HG03469 (cell line): Measurements from ENCODE around the gene METTL1.
"Not testable (repeated sequence)": the region's sequence is repeated elsewhere in the genome, so short reads cannot be mapped to it uniquely, and the experiment has no call there.

ENCODE experiments used
- ATAC-seq: cut with Tn5 transposase; IDR thresholded peaks from one replicate; pipeline ENCODE4 v1.9.1; 2021; ENCODE audit warnings: mild to moderate bottlenecking, moderate library complexity, moderate number of reproducible peaks; ENCODE audit not compliant: unreplicated experiment

Gene METTL1

DNA sequence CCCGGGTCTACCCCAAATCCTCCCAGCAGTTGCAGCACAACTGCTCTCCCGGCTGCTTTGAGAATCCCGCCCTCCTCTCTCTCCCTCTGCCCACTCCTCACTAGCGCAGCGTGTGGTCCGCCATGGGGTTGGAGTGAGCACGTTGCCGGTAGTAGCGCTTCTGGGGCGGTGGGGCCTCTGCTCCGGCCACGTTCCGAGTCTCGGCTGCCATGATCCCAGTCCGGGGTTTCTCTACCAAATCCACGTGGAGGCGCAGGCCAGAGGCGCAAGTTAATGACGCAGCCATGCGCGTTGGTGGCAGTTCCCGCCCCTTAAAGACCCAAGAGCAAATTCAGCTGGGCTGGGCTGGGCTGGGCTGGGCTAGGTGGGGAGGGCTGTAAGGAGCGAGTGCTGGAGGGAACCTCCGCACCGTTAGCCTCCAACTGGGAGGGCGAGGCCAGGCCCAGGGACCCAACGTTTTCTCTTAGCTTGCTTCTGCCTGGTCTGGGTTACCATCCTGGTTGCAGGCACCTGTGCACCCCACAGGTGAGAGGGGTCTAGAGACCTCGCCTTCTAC, at the start of gene METTL1:
Gene METTL1 (minus strand): TSS at position 233 of the 556 bp plus-strand sequence. CDS start 22 bp downstream, at position 211.
- peak; percentile 52 for ATAC-seq

DNA sequence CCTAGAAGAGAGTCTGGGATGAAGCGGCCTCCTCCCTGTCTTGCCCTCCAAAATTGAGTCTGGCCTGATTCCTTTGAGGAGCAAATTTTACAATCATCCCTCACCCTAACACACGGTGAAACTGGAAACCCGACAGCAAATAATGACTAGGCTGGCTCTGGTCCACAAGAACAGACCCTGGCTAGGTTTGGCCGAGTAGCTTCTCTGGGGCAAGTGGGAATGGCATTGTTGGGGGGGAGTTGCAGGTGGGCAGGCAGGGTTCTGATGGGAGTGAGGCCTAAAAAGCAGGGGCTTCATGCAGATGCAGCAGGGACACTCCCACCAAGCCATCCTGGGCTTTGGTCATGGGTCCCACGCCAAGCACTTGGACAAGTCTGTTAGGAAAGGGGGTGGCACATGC, 49.1 kb upstream of the METTL1 start:
- not testable (repeated sequence) for ATAC-seq

DNA sequence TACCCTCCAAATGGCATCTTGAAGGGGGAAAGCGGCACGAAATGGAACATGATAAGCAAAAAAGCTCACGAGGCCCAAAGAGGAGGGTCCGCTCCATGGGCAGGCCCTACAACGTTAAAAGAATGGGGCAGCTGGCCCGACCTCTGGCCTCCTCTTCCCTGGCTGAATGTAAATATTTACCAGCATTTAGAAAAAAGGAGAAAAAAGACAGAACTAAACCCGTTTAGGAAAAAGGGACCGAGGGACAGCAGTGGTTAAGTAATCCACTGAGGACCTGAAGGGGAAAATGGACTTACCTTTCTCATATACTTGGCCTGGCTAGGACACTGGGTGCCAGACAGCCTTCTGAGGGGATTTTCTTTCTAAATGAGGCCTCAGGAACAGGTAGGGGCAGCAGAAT, 48.2 kb upstream of the METTL1 start:
- not testable (repeated sequence) for ATAC-seq

DNA sequence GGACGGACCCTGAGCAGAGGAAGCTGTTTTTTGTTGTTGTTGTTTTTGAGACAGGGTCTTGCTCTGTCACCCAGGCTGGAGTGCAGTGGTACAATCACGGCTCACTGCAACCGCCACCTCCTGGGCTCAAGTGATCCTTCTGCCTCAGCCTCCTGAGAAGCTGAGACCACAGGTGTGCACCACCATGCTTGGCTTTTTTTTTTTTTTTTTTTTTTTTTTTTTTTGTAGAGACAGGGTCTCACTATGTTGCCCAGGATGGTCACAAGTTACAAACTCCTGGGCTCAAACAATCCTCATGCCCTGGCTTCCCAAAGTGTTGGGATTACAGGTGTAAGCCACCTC, 46.1 kb upstream of the METTL1 start:
- not testable (repeated sequence) for ATAC-seq

DNA sequence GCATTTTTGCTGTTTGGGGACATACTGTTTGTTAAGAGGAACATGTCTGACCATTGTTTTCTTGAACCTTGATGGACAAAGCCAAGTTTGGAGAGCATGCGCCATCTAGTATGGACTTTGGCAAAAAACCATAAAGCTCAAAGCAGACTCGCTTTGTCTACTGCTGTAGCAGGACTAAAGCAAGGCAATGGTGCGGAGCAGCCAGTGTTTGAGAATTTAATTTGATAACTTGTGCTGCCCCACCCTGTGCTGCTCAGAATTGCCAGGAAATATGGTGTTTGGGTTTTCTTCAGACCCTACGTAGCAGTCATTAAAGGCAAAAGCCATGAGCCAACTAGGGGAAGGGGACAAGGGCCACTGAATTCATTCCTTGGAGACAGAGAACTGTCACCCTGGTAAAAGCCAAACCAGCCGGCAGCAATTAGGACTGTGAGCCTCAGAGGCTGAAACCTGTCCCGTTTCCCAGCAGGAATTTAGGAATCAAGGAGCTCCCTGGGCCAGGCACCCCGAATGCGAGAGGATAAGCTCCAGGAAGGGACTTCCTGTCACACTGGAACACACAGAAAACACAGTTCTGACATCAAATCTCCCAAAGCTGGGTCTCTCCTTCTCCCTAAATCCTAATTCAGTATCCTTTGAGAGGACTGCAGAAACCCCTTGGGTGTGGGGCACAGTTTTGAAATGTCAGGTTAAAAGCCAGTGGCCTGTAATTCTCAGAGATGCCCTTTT, 45.5 kb upstream of the METTL1 start:
- no peak for ATAC-seq

DNA sequence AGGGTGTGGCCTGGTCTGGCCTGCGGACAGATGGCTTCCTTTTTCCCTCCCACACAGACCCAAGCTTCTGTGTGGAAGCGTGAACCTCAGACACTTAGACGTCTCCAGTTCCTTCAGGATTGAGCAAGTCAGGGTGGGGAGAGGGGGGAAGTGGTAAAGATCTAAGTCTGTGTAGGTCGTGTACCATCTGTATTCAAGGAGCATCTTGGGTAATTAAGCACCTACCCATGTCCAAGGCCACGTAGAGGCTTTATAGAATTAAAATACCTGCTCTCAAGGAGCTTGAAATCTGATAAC, 44.9 kb upstream of the METTL1 start:
- no peak for ATAC-seq

DNA sequence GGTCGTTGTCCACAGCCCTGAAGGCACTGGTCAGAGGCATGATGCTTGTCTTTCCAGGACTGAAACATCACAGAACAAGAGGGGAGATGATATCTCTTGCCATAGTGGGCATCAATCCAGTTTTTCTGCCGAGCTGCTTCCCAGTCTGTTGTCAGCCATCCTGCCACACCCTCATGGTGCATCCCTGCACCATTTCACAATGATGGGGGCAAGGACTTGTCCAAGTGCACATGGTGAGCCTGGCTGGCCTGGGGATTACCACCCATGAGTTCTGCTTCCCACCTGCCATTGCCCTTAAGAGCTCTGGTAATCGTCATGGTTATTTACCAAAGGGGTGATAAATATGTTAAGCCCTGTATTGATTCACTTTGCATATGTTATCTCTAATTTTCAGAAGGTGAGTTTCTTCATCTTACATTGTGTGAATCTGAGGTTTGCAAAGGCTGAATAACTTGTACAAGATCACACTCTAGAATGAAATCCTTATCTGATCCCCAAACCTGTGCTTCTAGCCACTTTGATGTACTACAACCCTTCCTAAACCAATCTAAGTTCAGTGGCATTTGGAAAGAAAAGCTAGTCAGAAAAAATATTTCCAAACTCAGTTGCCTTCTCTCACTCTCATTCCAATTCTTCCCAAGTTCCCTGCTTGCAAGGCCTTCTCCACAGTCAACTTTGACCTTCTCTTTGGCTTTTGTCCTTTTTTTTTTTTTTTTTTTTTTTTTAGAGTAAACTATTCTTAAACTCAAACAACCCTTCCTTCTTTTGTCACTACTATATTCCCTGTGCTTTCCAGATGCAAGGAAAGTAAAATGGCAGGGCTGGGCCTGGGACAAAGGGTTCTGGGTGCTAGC, 44.3 kb upstream of the METTL1 start:
- no peak for ATAC-seq

DNA sequence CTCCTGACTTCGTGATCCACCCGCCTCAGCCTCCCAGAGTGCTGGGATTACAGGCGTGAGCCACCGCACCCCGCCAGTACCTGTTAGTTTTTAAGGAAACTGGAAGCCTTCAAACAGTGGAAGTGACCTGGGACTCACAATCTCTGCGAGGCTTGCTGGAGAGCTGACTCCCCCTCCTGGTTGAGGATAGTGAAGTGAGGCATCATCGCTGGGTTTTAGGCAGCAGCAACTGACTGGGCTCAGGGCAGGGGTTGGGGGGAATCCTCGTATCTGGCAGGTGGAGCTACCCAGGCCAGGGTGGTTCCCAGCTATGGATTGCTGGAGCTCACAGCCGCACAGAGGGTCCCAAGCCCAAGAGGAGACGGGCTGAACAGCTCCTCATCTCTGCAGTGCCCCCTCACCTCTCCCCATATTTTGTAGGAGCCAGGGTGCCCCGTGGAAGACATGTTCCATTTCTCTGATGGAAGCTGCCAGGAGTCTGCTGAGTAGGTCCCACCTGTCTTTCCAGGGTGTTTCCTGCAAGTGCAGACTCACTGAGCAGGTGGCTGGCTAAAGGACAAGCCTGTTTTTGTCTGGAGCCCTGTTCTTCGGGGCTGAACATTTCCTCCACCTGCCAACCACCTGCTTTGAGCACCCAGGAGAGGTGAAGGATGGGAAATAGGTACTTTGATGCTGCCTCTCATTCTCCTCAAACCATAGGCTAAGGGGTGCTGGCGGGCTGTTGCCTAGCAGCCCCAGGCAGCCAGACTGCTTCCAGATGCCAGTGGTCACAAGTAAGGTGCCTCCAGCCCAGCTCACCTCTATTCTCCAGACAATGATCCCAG, 43.5 kb upstream of the METTL1 start:
- ATAC-seq, result no peak

DNA sequence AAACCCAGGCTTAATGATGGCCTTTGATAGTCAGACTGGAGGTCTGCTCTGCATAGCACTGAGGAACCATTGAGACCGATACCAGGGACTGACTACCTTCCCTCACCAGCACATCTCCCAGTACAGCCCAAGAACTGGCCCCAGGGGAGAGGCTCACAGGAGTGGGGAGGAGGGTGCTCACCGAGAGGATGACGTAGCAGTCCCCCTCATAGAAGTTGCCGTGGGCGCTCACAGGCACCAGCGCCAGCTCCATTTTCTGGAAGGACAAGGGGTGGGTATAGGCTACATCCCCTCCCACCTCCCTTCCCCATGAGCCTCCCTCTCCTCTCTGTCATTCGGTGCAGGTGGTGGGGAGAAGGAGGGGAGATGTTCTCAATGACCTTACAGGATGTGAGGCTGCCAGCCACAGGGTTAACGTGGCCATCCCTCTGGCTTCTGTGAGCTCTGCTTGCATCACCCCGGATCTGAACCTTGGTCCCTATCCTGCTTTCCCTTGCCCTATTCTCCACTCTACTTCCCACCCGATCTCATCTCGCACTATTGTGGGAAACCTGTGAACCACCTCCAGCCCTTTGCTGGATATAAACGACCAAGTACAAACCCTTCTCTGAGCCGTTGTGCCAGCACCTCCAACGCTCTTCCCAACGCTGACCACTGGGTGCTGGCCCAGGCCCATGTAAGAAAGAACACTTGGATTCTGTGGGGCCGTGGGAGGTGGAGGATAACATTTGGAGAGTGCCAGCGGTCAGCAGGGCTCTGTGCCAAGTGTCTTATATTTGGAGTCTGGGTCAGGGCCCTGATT, 42.3 kb upstream of the METTL1 start:
- no peak for ATAC-seq

DNA sequence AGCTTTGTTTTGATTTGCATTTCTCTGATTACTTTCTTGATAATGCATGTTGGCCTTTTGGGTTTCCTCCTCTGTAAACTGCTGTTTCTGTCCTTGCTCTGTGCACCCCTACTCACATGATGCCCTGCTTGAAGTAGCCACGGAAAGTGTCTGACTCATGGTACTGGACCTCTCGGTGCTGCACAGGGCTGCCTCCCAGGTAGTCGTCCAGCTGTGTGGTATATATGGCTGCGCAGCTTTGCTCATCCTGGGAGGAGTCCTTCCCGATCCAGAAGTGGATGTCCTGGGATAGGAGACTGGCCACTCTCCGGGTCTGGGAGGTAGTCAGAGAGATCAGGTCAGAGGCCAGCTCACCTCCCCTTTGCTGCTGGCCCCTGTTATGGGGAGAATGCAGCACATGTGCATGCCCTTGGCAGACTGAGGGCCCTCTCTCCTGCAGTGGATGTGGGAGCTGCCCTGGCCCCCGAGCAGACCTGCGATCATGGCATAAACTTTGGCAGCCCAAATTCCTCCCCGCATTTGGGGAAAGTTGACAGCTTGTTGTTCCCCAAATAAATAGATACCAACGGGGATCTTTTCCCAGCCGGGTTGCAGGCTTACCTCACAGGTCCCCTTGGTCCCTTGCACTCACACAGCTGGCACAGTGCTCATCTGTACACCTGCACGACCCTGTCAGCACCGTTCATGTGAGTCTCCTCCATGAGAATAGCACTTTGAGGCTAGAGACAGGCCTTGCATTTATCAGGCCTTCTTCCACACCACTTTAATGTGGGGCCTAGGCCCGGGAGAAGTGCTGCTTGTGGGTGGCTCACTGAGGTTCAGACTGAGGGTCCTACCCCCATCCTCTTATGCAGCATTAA, 41.4 kb upstream of the METTL1 start:
- ATAC-seq, result no peak

DNA sequence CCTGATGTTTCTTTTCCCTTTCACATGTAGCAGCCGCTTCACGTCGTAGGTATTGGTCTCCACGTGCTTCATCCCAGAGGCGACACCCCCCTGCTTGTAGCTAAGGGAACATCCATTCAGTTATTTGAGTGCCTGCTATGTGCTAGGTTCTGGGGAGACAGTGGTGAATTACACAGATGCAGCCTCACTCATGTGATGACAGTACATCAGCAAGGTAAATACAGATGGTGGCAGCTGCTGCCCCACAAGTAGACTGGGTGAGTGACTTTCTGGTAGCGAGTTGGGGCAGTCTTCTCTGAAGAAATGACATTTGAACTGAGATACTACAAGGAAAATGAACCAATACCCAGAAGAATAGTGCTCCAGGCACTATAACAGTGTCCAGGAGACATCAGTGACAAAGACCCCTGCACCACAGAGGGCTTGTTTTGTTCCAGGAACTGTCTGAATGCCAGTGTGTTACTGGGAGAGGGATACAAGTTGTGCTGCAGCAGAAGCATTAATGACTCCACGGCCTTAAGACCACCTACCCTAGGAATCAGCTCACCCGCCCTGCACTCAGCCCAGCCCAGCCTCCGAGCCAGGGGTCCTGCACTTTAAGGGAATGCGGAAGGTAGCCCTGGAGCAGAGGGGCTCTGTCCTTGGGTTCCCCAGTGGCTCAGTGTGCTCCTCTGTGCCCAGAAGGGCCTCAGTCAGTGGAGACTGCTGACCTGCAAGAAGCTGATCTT, 39.3 kb upstream of the METTL1 start:
- no peak for ATAC-seq

DNA sequence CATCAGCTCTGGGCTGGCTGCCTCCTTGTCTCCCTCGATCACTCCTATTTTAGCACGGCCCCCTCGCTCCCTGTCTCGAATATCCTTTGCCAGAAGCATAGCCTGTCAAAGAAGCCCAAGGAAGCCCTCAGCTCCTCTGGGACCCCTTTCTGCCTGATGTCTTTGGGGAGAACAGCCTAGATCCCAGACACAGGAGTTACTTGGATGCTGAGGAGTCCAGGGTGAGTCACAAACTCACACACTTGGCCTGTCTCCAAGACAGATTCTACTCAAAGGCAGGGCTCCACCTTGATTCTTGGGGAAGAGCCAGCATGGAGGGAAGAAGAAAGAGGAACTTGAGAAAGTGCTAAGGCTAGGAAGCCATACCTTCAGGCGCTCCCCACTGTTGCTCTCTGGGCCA, 38.5 kb upstream of the METTL1 start:
- ATAC-seq, result no peak

DNA sequence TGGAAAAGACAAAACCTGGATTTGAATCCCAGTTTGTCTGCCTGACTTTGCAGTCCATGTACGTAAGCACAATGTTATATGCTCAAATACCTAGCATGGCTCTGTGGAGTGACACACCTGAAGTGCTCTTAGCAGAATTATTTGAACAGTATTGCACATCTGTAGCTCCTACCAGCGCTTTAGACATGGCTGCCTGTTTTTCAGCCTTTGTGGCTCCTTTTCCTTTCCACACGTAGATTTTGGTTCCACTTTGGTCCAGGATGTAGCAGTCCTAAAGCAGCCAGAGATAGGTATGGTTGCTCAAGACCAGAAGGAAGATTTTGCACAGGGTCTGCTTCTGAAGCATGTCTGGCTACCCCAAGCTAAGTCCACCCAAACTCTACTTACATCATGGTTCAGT, 37.5 kb upstream of the METTL1 start:
- ATAC-seq, result no peak

DNA sequence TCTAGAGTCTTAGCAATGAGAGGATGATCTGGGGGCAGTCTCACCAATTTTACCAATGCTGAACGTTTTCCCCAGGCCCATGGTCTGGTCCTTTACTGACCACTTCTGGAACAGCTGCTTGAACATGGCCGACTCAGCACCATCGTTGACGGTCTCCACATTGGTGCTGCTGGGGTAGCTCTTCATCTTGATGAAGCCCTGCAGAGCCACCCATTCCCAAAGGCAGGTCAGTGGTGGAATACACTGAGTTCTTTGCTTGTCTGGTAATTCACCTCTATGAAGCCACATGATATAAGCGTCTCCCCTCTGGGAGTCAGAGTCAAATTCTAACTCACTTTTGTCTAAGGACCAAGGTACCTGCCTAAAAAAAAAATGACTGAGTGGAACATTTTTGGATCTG, 36.4 kb upstream of the METTL1 start:
- no peak for ATAC-seq

DNA sequence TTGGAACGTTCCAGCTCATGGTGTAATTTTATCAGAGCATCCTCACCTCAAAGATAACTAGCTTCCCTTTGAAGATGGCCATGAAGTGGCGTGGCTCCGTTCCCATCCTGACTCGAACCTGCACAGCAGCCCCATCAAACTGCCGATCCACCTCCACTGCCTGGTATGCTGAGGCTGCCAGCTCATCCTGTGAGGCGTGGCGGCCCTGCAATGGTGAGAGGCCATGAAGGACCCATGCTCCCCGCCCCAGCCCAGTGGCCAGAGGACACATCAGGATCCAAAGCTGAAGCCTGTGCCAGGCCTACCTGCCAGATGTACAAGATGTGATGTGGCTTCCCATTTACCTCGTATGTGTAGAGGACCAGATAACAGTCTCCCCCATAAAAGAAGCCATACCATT, 35.4 kb upstream of the METTL1 start:
- no peak for ATAC-seq

DNA sequence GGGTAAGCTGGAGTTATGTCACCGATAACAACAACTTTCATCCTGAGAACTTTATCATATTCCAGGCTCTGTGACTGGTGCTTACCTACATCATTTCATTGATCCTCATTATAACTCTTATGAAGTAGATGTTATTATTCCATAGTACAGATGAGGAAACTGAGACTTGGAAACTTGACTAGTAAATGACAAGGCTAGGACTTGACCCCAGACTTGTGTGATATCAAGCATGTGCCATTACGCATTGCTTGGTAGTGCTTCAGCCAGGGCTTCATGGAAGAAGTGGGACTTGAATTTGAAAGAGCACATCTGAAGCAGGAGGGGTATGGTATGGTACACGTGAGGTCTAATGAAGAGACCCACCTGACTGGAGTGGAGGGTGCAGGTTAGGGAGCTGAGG, 34.8 kb upstream of the METTL1 start:
- ATAC-seq, result no peak

DNA sequence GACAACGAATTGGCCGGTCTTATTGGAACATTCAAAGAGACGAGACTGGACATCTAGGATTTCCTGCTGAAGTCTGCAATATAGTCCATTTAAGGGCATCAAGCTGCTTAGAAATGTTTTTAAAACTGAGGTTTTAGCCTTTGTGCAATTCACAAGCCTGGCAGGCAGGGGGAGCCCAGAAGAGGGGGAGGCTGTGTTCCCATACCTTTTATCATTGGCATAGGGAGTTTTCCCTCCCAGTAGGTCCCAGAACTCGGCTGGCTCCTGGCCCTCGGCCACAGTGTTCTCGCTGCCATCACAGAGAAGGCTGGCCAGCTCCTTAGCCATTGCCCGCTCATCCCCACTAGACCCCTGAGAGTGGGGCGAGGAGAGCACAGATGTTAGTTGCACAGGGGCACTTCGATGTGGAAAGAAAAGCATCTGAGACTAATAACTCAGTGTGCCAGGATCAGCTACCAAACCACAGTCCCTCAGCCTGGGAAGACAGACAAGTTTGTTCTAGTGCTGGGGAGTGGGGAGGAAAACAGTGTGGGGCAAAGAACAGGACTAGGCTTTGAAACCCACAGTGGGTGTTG, 31.5 kb upstream of the METTL1 start:
- no peak for ATAC-seq

DNA sequence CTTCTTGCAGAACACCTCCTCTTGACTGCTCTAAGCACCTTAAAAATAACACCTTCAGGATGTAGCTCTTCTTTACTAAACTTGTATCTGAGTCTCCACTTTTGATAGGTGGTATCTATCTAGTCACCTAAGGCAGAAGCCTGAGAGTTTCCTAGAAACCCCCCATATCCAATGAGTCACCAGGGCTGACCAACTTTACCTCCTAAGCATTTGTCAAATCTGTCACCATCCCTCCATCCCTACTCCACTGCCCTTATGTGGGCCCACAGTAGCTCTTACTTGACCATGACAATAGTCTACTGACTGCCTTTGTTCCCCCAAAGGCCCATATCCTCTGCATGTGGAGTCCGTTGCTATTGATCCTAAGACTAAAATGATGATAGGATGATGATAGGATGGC, 30.7 kb upstream of the METTL1 start:
- no peak for ATAC-seq

DNA sequence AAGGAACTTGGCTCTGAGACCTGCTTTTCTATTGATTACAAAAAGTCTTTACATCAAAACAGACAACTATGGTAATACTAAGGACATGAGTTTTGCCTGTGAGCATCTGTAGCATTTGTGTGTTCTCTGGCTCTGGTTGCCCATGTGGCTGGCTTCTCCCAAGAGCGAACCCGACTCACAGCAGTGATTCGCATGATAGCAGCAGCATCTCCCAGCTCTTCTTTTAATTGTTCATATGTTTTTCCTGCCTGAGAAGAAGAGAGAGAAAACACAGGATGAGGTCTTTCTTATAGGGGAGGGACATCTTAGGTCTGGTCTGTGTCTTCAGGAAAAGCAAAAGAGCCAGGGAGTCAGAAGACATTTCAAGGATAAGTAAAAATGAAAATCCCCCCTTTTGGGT, 29.1 kb upstream of the METTL1 start:
- no peak for ATAC-seq
